ENCODE results near the gene SUPT3H. TPM values are rescaled to one million over a fixed set of nuclear protein-coding genes. Genes with fewer than 3 reads are reported as not detected.

Gene SUPT3H
- total and polyA plus RNA-seq, 2 of the 13 experiments (the other 11 are each of a cell fraction or from before 2014, with no cell fraction given) = 11.9 to 36.1 TPM

GRCh38 chr6:45199554-45199953 lies 178.2 kb downstream of the SUPT3H start (continued):
- no peak for TF ChIP-seq KIAA2018 (CRISPR knock-in tag; IDR thresholded peaks at IDR 0.05; ENCODE audit: borderline replicate concordance)
- TF ChIP-seq, protein P1, sequence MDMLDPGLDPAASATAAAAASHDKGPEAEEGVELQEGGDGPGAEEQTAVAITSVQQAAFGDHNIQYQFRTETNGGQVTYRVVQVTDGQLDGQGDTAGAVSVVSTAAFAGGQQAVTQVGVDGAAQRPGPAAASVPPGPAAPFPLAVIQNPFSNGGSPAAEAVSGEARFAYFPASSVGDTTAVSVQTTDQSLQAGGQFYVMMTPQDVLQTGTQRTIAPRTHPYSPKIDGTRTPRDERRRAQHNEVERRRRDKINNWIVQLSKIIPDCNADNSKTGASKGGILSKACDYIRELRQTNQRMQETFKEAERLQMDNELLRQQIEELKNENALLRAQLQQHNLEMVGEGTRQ (IDR thresholded peaks at IDR 0.05; ENCODE audit: low read depth, low read length) = no peak
- TF ChIP-seq, protein P1 (CRISPR knock-in tag; IDR thresholded peaks at IDR 0.05; ENCODE audit: borderline replicate concordance) = no peak
- no peak for TF ChIP-seq TBX2 (CRISPR knock-in tag; IDR thresholded peaks at IDR 0.05; ENCODE audit: borderline replicate concordance)
- TF ChIP-seq SKI (IDR thresholded peaks at IDR 0.05; ENCODE audit: partially characterized antibody) = no peak
- TF ChIP-seq CERS6 (CRISPR knock-in tag; IDR thresholded peaks at IDR 0.05) = no peak
- no peak for TF ChIP-seq GZF1 (CRISPR knock-in tag; IDR thresholded peaks at IDR 0.05)
- no peak for TF ChIP-seq KAT7 (CRISPR knock-in tag; IDR thresholded peaks at IDR 0.05; ENCODE audit: borderline replicate concordance)
- no peak for TF ChIP-seq SIN3B (IDR thresholded peaks at IDR 0.05; ENCODE audit: low read length)
- no peak for TF ChIP-seq XBP1 (CRISPR knock-in tag; IDR thresholded peaks at IDR 0.05)
- no peak for TF ChIP-seq ZNF556 (CRISPR knock-in tag; IDR thresholded peaks at IDR 0.05; ENCODE audit: borderline replicate concordance)
- 0 out of 2 replicates have a peak, but pooled peaks have one; percentile 18 for TF ChIP-seq ELF1 (CRISPR knock-in tag; IDR thresholded peaks at IDR 0.05)
- TF ChIP-seq ZBTB7B (CRISPR knock-in tag; IDR thresholded peaks at IDR 0.05) = no peak
- no peak for TF ChIP-seq ZFY (CRISPR knock-in tag; IDR thresholded peaks at IDR 0.05)
- TF ChIP-seq CHD2 (IDR thresholded peaks at IDR 0.05; ENCODE audit: low read depth, low read length) = no peak
- no peak for TF ChIP-seq ZNF768 (CRISPR knock-in tag; IDR thresholded peaks at IDR 0.05)
- TF ChIP-seq NCOA2 (CRISPR knock-in tag; IDR thresholded peaks at IDR 0.05) = peak; percentile 82
- no peak for TF ChIP-seq ZNF75D (CRISPR knock-in tag; IDR thresholded peaks at IDR 0.05; ENCODE audit: borderline replicate concordance)
- TF ChIP-seq, protein P2, sequence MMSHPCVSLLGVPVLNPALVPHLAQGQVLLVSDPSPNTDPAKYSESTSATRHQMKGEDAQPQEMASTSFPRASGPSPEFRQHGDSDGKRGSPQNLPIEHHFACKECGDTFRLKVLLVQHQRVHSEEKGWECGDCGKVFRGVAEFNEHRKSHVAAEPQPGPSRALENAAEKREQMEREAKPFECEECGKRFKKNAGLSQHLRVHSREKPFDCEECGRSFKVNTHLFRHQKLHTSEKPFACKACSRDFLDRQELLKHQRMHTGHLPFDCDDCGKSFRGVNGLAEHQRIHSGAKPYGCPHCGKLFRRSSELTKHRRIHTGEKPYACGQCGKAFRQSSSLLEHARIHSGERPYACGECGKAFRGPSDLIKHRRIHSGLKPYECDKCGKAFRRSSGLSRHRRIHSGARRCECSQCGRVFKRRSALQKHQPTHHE (CRISPR knock-in tag; IDR thresholded peaks at IDR 0.05; ENCODE audit: borderline replicate concordance) = no peak
- no peak for TF ChIP-seq SALL2 (CRISPR knock-in tag; IDR thresholded peaks at IDR 0.05)

All from HepG2 (cell line).